HG02840 (cell line): ENCODE measurements around the gene ACO2.

Experiments
- ATAC-seq: cut with Tn5 transposase; IDR thresholded peaks from one replicate; pipeline ENCODE4 v1.9.1; 2021; ENCODE audit warnings: mild to moderate bottlenecking, moderate library complexity, moderate number of reproducible peaks; ENCODE audit not compliant: unreplicated experiment, low FRiP score

ACO2 gene

DNA sequence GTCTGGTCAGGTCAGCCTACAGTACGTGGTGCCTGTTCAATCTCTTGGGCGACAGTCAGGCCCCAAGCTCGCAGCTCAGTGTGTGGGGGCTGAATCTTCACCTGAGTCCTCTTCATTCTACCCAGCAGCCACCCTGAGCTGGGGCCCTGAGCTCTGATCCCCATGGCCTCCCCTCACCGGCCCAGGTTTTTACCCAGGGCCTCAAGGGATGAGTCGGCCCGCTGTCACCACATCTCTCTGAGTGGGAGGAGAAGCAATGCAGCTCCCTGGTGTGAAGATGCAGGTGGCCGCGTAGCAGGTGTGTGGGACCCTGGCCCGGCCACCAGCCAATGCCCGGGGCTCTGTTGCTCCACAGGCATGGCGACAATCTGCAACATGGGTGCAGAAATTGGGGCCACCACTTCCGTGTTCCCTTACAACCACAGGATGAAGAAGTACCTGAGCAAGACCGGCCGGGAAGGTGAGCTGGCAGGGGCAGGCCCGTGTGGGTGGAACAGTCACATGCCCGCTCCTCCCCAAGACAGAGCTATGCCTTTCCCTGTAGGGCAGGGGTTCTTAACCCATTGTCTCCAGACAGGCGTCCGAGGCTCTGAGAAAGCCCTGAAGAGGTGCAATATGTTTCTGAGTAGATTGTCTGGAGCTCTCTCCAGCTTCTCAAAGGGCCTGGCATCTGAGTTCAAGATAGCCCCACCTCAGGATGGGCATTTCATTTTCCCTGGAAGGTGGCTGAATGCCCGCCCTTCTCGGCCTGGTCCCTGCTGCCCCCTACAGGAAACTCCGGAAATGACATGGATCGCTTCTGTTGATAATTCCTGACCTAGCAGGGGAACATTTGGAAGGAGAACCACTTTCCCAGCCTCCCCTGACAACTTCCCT is 48.5 kb downstream of the ACO2 start:
- ATAC-seq = no peak

DNA sequence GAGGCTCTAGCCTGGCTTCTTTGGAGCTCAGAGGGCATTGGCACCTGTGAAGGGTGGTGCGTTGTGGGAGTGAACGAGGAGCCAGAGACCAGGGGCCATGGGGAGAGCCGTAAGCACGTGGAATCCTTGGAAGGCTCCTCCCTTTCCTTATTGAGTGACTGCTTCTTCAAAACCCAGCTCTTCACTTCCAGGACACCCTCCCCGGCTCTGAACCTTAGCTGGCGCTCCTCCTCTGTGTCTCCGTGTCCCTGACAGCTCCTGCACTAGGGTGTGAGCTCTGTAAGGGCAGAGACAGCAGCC is 49.1 kb downstream of the ACO2 start:
- ATAC-seq = no peak

DNA sequence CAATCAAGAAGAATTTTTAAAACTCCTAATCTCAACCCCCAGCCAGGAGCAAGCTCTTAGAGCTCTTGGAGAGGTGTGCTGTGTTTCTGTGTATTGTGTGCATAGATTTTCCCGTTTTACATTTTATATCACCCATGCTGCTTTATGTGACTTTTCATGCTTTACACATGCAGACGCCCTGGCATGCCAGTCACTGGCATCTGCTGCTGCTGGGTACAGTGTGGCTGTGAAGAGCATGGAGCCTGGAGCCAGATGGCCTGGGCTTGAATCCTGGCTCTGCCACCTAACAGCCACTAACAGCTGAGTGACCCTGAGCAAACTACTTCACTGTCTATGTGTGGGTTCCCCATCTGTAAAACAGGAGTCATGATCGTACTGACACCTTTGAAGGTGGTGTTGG is 52.2 kb downstream of the ACO2 start:
- ATAC-seq = no peak

DNA sequence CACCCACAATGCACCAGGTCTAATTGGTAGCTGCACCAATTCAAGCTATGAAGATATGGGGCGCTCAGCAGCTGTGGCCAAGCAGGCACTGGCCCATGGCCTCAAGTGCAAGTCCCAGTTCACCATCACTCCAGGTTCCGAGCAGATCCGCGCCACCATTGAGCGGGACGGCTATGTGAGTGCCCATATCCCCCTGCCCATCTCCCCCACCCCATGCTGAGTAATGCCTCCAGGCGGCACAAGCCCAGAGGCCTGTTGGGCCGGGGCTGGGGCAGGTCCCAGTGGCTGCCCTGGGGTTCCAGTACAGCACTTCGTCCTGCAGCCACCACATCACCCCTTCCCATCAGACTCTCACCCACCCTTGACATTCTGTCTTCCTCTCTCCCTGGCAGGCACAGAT is 53.9 kb downstream of the ACO2 start:
- ATAC-seq = no peak

DNA sequence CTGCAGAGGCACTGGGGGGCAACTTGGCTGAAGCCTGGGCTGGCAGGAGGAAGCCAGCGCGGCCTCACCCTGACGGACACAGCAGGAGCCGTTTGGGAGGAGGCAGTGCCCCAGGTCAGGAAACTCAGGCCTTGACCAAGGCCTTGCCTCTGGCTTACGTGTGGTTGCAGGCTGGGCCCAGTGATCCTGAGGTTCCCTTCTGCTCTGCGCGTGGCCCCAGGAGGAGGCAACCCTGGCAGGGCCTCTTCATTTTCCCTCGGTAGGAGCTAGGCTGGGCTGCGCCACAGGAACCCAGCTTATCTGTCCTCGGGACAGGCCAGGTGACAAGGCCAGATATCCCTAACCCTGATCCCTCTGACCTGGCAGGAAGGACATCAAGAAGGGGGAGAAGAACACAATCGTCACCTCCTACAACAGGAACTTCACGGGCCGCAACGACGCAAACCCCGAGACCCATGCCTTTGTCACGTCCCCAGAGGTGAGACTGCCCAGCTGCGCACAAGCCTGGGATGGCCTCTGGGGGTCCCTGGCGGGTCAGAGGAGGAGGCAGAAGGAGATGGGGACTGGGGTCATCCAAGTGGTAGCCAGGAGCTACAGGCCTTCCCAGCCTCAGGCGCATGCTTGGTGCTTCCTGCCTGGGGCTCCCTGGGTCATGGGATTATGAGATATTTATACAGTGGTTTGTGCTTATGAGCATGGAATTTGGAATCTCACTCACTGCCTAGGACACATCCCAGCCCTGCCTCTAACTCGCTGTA is 54.7 kb downstream of the ACO2 start:
- ATAC-seq = no peak

DNA sequence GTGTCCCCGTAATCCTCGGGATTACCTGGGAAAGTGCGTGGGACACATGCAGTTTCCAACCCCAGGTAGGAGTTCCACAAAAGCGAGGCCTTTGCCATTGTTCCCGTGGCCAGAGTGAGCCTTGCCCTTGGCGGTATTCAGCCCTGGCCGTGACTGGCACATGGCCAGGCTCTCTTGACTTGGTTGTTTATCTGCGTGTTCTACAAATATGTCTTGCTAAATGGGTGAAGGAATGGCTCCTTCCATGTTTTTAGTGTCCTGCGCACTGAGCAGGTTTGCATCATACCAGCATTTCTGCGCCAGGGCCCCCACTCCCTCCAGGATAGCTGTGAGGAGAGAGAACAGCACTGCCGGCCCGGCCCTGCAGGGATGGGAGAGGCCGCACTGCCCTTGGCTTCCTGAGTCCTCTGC is 55.3 kb downstream of the ACO2 start:
- no peak for ATAC-seq

DNA sequence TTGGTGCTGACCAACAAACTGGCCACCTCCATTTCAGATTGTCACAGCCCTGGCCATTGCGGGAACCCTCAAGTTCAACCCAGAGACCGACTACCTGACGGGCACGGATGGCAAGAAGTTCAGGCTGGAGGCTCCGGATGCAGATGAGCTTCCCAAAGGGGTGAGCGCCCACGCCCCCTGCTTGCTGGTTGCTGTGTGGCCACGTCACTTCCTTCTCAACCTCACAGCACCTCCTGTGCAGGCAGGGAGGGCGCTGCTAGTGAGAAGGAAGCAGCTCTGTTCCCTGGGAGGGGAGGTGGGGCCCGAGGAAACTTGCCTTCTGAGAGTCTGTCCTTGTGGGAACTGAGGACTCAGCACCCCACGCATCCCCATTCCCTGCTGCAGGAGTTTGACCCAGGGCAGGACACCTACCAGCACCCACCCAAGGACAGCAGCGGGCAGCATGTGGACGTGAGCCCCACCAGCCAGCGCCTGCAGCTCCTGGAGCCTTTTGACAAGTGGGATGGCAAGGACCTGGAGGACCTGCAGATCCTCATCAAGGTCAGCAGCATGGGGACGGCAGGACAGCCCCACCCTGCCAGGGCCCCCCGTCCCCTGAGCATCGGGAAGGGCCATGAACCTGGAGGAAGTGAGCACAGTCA is 56.0 kb downstream of the ACO2 start:
- ATAC-seq = no peak

DNA sequence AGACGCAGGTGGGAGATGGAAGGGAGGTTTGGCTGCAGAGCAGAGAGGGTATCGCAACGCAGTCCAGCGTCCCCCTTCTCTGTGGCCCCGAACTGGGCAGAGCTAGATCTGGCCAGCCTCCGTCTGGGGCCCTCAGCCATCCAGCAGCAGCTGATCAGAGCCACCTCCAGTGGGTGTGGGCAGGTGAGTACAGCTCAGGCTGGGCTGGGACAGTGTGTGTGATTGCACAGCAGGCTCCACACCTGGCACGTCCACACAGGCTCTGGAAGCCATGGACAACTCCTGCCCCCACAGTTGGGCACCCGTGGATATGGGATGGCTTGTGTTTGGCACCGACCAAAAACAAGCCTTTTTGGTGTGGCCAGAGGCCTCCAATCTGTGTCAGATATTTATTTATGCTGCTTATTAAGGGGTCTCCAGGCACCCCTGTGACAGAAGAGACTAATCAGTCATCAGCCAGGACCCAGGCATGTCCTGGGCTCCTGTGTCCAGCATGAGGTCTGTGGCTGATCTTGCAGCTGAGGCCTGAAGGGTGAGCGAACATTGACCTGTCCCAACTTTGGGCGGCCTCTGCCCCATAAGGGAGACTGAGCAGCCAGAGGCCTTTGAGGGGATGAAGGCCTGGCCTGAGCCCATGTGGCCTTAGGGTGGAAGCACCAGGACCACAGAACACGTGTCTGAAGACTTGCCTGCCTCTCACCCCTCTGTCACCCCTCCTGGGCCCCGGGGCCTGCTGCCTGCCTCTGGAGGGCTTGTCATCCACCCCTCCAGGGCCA is 56.7 kb downstream of the ACO2 start:
- no peak for ATAC-seq

DNA sequence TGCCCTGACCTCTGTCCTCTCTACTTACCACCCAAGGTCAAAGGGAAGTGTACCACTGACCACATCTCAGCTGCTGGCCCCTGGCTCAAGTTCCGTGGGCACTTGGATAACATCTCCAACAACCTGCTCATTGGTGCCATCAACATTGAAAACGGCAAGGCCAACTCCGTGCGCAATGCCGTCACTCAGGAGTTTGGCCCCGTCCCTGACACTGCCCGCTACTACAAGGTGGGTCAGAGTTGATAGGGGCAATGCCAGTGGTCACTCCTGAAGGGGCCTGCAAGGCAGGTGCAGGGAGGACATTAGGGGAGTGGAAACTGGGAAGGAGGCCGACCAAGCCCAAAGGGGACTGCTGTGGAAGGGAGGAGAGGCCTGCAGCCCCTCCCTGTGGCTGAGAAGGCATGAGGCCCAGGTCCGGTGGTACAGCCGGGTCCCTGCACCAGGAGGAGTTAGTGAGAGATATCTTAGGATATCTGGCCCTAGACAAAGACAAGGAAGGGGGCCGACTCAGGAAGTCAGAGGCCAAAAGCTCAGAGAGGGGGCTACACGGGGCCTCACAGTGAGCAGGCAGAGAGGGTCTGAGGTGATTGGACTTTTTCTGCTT is 57.4 kb downstream of the ACO2 start:
- ATAC-seq = no peak

DNA sequence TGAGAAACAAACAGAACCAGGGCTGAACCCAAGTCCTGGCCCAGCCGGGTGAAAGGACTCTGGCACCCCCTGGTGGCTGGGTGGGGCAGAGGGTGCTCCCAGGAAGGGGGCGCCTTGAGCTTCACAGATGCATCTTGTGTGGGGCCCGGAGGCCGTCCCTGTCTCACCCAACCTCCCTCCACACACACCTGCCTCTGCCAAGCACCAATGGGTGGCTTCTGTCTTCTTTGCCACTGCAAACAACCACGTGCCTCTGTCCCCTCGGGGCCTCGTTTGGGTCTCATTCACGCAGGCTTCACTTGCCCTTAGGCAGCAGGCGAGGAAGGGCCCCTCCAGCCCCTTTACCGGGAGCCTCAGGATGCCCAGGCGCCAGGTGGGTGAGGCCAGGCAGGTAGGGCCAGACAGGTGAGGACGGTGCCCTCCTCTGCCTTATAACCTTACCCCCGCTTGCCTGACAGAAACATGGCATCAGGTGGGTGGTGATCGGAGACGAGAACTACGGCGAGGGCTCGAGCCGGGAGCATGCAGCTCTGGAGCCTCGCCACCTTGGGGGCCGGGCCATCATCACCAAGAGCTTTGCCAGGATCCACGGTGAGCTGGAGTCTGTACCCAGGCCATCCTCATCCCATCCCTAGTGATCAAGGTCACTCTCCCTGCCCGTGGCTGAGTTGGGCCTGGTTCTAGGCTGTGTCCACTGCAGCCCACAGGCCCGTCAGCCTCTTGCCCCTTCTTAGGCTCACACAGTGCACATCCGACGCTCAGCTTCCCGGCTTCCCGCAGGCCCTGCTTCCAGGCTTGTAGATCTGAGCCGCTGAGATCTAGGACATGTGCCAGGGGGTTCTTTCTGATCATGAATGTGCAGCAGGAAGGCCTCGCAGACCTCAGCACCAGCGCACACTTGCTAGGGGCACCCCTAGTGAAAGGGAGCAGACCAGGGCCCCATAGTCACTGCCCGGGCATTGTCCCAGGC is 58.2 kb downstream of the ACO2 start:
- no peak for ATAC-seq

DNA sequence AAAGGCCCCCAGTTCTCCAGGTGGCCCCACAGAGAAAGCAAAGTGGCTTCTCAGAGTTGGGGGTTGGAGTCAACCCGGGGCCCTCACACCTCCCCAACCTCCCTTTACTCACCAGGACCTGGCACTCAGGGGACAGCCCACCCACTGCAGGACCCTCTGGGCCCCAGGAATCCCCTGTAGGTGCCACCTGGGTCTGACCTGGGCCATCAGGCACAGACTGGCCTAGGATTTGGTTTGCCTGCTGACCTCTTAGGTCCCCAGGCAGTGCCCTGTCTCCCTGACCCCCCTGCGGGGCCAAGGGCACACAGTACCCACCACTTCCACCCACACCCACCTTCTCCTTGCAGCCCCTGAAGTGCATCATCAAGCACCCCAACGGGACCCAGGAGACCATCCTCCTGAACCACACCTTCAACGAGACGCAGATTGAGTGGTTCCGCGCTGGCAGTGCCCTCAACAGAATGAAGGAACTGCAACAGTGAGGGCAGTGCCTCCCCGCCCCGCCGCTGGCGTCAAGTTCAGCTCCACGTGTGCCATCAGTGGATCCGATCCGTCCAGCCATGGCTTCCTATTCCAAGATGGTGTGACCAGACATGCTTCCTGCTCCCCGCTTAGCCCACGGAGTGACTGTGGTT is 59.3 kb downstream of the ACO2 start:
- ATAC-seq = no peak

DNA sequence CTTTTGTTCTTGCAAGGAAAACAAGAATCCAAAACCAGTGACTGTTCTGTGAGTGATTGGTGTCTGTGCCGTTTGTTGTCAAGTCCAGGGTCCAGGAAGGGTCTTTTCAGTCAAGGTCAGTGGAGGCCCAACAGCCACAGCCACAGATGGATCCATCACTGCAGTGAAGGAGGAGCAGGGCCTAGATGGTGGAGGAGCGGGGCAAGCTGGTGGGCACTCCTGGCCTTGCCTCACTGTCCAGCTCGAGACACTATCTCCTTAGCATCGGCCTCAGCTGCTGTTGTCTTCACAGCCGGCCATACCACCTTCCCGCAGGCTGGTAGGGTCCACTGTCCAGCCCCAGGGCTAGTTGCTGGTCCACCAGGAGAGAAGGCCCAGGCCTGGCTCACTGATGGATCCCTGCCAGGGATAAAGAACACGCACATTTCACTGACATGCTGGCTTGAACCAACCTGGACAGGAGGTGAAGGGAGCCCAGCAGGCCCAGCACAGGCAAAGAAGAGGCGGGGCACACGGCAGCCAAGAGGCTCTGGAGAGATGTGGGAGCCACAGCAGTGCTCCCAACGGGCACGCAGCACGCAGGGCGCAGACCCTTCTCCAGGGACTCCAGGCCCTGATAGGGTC is 60.1 kb downstream of the ACO2 start:
- ATAC-seq = no peak

DNA sequence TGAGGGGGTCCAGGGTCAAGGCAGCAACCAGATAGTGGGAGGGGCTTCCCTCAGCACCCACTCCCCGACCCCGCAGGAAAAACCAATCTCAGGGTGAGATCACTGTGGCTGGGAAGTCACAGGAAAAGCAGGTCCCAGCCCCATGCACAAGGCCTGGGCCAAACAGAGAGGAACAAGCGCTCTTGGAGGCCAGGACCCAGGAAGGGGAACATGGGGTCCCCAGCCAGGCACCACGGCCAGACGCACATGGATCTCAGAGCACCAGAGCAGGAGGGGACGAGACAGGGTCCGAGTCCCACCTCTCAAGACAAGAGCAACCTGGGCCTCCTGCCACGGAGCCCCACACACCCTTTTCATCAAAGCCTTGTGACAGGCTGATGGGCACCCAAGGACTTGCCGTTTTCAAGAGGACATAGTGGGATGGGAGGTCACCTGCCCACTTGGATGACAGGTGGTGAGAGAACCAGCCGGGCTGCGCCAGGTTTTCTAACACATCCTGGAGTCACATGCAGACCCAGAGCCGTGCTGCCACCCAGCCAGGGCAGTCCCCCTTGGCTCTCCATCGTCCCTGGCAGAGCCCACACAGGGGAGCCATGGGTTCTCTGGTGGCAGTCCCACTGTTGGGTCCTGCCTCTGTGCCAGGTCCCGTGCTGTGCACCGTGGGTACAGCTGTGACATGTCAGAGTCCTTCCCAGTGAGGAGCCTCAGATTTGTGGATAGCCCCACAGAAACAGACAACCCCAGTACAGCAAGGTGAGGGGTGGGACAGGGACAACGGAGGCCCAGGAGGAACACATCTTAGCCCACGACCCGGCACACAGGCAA is 62.2 kb downstream of the ACO2 start:
- ATAC-seq = no peak

DNA sequence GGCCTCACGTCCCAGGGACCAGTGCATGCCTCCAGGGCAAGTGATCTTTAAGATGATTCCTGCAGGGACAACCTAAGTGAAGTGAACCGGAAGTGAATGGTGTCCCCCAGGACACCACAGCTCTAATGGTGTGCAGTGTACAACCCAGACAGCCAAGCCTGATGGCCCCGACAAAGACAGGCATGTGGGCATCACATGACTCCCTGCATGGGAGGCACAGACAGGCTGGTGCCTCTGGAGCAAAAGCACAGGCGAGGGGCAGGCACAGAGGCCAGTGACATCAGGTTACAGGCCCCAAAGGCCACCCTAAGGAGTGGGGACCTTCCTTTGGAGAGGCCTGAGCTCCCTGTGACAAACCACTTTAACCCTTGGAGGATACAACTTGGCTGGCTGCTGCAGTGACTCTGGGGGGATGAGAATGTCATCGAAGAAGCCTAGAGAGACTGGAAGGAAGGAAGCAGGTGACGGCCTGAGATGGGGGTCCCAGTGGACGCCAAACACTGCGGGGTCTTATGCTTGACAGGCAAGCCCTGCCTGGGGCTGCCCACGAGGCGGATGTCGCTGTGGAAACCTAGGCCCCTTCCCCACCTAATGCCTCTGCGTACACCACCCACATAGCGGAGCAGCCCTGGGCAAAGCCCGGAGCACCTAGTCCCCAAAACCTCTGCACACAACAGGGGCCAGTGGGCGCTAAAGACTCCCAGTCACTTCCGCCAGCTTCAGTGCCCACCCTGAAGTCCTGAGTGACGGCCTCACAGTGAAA is 63.0 kb downstream of the ACO2 start:
- ATAC-seq = no peak

DNA sequence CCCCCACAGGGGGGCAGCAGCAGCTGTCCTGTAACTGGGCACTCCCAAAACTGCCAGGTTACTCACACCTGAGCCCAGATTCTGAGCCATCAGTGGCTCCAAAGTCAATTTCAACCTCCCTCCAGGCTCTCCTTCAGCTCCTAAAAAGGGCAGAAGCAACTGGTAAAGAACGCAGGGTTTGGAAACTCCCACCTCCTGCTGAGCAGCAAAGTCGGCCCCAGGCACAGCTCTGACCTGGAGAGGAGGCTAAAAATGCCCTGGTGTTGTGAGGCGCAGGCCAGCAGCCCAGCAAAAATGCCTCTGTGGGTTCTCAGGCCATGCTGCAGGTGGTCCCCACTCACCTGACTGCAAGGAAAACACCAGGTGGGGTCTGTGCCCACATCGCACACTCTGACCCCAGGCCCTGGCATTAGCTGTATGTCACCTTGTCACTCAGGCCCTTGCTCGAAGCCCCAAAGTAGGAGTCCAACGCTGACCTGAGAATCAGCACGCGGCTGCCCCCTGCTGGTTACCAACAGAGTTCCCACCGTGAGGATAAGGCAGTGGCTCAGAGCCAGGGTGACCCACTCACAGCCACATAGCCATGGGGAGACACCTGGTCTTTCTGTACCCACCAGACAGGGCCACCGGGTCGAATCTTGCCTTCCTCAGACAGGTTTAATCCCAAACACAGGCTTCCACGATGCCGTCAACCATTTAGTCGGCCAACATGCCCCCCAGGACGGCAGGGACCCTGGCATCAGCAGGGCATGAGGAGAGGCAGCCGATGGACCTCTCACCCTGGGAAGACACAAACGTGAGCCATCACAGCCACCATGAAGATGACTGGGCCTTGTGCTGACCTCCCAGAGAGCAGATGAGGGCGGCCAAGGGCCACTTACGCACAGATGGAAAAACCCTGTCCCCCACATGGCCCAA is 64.2 kb downstream of the ACO2 start:
- ATAC-seq = no peak

DNA sequence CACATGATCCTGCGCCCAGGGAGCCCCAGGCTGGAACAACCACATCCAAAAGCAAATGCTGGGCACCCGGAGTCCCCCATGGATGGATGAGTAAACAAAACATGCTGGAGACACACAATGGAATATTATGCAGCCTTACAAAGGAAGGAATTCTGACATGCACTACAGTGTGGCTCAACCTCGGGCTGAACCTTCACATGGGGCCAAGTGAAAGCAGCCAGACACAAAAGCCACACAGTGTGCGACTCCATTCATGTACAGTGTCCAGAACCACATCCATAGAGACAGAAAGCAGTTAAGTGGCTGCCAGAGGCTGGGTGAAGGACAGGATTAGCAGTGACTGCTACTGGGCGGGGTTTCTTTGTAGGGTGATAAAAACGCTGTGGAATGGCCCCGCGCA is 65.3 kb downstream of the ACO2 start:
- ATAC-seq = no peak
